HG03103 (cell line): ENCODE measurements around the gene RASA1.
"Not testable (repeated sequence)": the region's sequence is repeated elsewhere in the genome, so short reads cannot be mapped to it uniquely, and the experiment has no call there.

Source experiments
- ATAC-seq: cut with Tn5 transposase; IDR thresholded peaks from one replicate; pipeline ENCODE4 v1.9.1; 2021; ENCODE audit warnings: low read depth; ENCODE audit not compliant: unreplicated experiment

RASA1 gene

GRCh38 chr5:87278590-87279100 is 11.0 kb downstream of the RASA1 start:
- no peak for ATAC-seq

- ATAC-seq, result no peak
These were observed 14.6 kb downstream of the RASA1 start for GRCh38 chr5:87282269-87282668.

- not testable (repeated sequence) for ATAC-seq
These were observed 19.6 kb downstream of the RASA1 start for GRCh38 chr5:87287266-87287665.

GRCh38 chr5:87298692-87299362 is 31.1 kb downstream of the RASA1 start:
- ATAC-seq, result no peak

- ATAC-seq, result no peak
These were observed 32.5 kb downstream of the RASA1 start for GRCh38 chr5:87300176-87300575.

GRCh38 chr5:87300744-87301143 is 33.1 kb downstream of the RASA1 start:
- no peak for ATAC-seq

- ATAC-seq, result no peak
These were observed 34.4 kb downstream of the RASA1 start for GRCh38 chr5:87302061-87302460.

- no peak for ATAC-seq
These were observed 35.6 kb downstream of the RASA1 start for GRCh38 chr5:87303324-87303723.

- ATAC-seq, result not testable (repeated sequence)
These were observed 38.4 kb downstream of the RASA1 start for GRCh38 chr5:87306090-87306489.

GRCh38 chr5:87307796-87308423 is 40.2 kb downstream of the RASA1 start:
- ATAC-seq, result peak; percentile 69

GRCh38 chr5:87311405-87312279 is 44.0 kb downstream of the RASA1 start:
- no peak for ATAC-seq

- ATAC-seq, result no peak
These were observed 45.5 kb downstream of the RASA1 start for GRCh38 chr5:87313216-87313615.

GRCh38 chr5:87319469-87319868 is 51.8 kb downstream of the RASA1 start:
- ATAC-seq, result no peak

GRCh38 chr5:87321605-87322004 is 53.9 kb downstream of the RASA1 start:
- ATAC-seq, result no peak

- ATAC-seq, result no peak
These were observed 54.7 kb downstream of the RASA1 start for GRCh38 chr5:87322381-87322780.

- no peak for ATAC-seq
These were observed 60.3 kb downstream of the RASA1 start for GRCh38 chr5:87327998-87328397.

GRCh38 chr5:87329114-87329513 is 61.4 kb downstream of the RASA1 start:
- no peak for ATAC-seq

GRCh38 chr5:87339986-87340385 is 72.3 kb downstream of the RASA1 start:
- no peak for ATAC-seq

GRCh38 chr5:87340716-87341115 is 73.0 kb downstream of the RASA1 start:
- peak; percentile 99 for ATAC-seq

- no peak for ATAC-seq
These were observed 79.6 kb downstream of the RASA1 start for GRCh38 chr5:87347272-87347671.

GRCh38 chr5:87347841-87348240 is 80.2 kb downstream of the RASA1 start:
- ATAC-seq, result no peak
